Lung (tissue), 12 donors: ENCODE results near the gene PHLPP2. TPM values are rescaled to one million over a fixed set of nuclear protein-coding genes. Genes with fewer than 3 reads are reported as not detected.

Experiments
- ATAC-seq: fragments of 200-7000 bp; cut with Tn5 transposase; one replicate; pipeline ENCODE4 v1.9.1; 2020; ENCODE audit warnings: moderate number of reproducible peaks; ENCODE audit not compliant: insufficient read depth, low FRiP score
- DNase-seq, 3 donors: peaks; one replicate each; pipeline ENCODE4 v3.0.0-alpha.2; 2013 to 2017
- H3K27ac ChIP-seq, 2 donors: one replicate each; pipeline ENCODE4 v1.5.1; 2013; ENCODE audit warnings: mild to moderate bottlenecking in 2 of 2, moderate library complexity in 2 of 2, control low read depth in 1 of 2, inconsistent platforms in 1 of 2, low read depth in 1 of 2, low read length in 1 of 2
- H3K27me3 ChIP-seq, 3 donors: one replicate each; pipeline ENCODE4 v1.5.1; 2013; ENCODE audit warnings: low read length in 2 of 3; ENCODE audit not compliant: control insufficient read depth in 3 of 3, insufficient read depth in 3 of 3
- H3K36me3 ChIP-seq, 4 donors: one replicate each; pipeline ENCODE4 v1.5.1; 2013; ENCODE audit warnings: low read length in 4 of 4, mild to moderate bottlenecking in 1 of 4, moderate library complexity in 1 of 4; ENCODE audit not compliant: control insufficient read depth in 4 of 4, insufficient read depth in 4 of 4
- H3K4me1 ChIP-seq, 5 donors: one replicate each; pipeline ENCODE4 v1.5.1; 2013; ENCODE audit warnings: low read length in 5 of 5, mild to moderate bottlenecking in 2 of 5, moderate library complexity in 1 of 5; ENCODE audit not compliant: control insufficient read depth in 5 of 5, insufficient read depth in 5 of 5
- H3K4me3 ChIP-seq: one replicate; pipeline ENCODE4 v1.5.1; 2013; ENCODE audit warnings: mild to moderate bottlenecking, control low read depth, moderate library complexity
- H3K9ac ChIP-seq, 2 donors: one replicate each; pipeline ENCODE4 v1.5.1; 2013; ENCODE audit warnings: low read length in 2 of 2, control low read depth in 1 of 2; ENCODE audit not compliant: insufficient read depth in 1 of 2
- H3K9me3 ChIP-seq, 4 donors: one replicate each; pipeline ENCODE4 v1.5.1; 2013; ENCODE audit warnings: low read length in 3 of 4, mild to moderate bottlenecking in 1 of 4, moderate library complexity in 1 of 4; ENCODE audit not compliant: control insufficient read depth in 4 of 4, insufficient read depth in 3 of 4
- WGBS, 2 donors: extraction: QIAGEN DNeasy Blood & Tissue Kit; methylation state at CpG; one replicate each; pipeline ENCODE4 v1.1.7; 2013; 5-methylcytosine and 5-hydroxymethylcytosine counted together
- polyA plus RNA-seq, 2 donors: library from polyadenylated mRNA; stranded (reverse); fragments of 200-250 nt; gene quantifications; one replicate each; pipeline ENCODE4 v1.2.1, GENCODE V29; 2013
- total RNA-seq, 2 donors: library from RNA; depleted of rRNA in 1 of 2; stranded (reverse); fragments of >200 nt in 1 of 2; gene quantifications; one replicate each; pipeline ENCODE4 v1.2.1, GENCODE V29; 2014 to 2021
- TF ChIP-seq, protein P1 (sequence below): IDR thresholded peaks from 2 replicates; pipeline ENCODE4 v1.5.1; 2012; ENCODE audit warnings: mild to moderate bottlenecking; ENCODE audit errors: control extremely low read depth, extremely low read depth
- donor health status: control.
- donor health status: control.
- donor health status: Bipolar disorder and iron deficiency.
- donor health status: healthy.
- donor health status: DM: yes; HTN: yes; CAD: no.

The PHLPP2 gene
- total and polyA plus RNA-seq, 4 donors = 1.3 to 6.5 (median 3.6) TPM

- H3K27me3 ChIP-seq = no peaks in the 10 kb centered on the region
- no peak for ATAC-seq
Observed at GRCh38 chr16:71767060-71767900, 42.8 kb upstream of the PHLPP2 start.

DNA sequence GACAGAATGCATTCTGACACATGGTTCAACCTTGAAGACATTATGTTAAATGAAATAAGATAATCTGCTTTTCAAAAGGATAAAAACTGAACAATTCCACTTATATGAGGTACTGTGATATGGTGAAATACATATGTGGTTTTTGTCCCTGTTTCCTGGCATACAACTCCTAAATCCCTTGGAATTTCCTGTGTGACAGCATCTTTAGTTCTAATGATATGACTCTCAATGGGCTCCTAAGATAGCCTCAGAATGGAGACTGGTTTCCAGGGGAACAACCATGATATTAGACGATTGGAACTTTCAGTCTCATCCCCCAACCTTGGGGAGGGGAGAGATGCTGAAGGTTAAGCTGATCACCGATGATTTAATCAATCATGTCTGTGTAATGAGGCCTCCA lies 37.7 kb upstream of the PHLPP2 start:
- Histone ChIP-seq H3K27ac (no peak overlapping the region), H3K36me3 (peaks cover 13 to 46% (median 29%) of the 10 kb centered on the region in 4 donors), H3K9me3 (no peaks in the 10 kb centered on the region), H3K4me3 (no peak overlapping the region), H3K27me3 (no peaks in the 10 kb centered on the region), H3K4me1 (no peaks in the 10 kb centered on the region), H3K9ac (no peak overlapping the region)
- TF ChIP-seq, protein P1, sequence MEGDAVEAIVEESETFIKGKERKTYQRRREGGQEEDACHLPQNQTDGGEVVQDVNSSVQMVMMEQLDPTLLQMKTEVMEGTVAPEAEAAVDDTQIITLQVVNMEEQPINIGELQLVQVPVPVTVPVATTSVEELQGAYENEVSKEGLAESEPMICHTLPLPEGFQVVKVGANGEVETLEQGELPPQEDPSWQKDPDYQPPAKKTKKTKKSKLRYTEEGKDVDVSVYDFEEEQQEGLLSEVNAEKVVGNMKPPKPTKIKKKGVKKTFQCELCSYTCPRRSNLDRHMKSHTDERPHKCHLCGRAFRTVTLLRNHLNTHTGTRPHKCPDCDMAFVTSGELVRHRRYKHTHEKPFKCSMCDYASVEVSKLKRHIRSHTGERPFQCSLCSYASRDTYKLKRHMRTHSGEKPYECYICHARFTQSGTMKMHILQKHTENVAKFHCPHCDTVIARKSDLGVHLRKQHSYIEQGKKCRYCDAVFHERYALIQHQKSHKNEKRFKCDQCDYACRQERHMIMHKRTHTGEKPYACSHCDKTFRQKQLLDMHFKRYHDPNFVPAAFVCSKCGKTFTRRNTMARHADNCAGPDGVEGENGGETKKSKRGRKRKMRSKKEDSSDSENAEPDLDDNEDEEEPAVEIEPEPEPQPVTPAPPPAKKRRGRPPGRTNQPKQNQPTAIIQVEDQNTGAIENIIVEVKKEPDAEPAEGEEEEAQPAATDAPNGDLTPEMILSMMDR = no peak
- ATAC-seq = no peak
- WGBS, 2 donors = 94 to 96% methylated on average over 2 of the region's 2 CpGs
- no peak for DNase-seq

More at GRCh38 chr16:71767060-71767900, 42.8 kb upstream of the PHLPP2 start:
- Histone ChIP-seq H3K9ac (no peak overlapping the region), H3K27ac (no peak overlapping the region), H3K4me3 (no peak overlapping the region), H3K4me1 (no peaks in the 10 kb centered on the region), H3K36me3 (peaks cover 11 to 46% (median 30%) of the 10 kb centered on the region in 4 donors), H3K9me3 (no peaks in the 10 kb centered on the region)
- TF ChIP-seq, protein P1 = no peak
- WGBS, 2 donors = 92 to 95% methylated on average over 3 of the region's 3 CpGs
- no peak for DNase-seq

GRCh38 chr16:71761097-71761496 lies 36.6 kb upstream of the PHLPP2 start:
- no peak overlapping the region for H3K9ac ChIP-seq
- no peaks in the 10 kb centered on the region for H3K4me1 ChIP-seq
- no peak overlapping the region for H3K27ac ChIP-seq
- no peak overlapping the region for H3K4me3 ChIP-seq
- TF ChIP-seq, protein P1 = no peak
- no peaks in the 10 kb centered on the region for H3K9me3 ChIP-seq
- no peak for DNase-seq
- peaks cover 15 to 47% (median 31%) of the 10 kb centered on the region in 4 donors for H3K36me3 ChIP-seq
- 98% methylated on average over 2 of the region's 2 CpGs for WGBS, 2 donors
- no peaks in the 10 kb centered on the region for H3K27me3 ChIP-seq
- no peak for ATAC-seq
